ENCODE results near the gene SCFD2.

SCFD2 gene

DNA sequence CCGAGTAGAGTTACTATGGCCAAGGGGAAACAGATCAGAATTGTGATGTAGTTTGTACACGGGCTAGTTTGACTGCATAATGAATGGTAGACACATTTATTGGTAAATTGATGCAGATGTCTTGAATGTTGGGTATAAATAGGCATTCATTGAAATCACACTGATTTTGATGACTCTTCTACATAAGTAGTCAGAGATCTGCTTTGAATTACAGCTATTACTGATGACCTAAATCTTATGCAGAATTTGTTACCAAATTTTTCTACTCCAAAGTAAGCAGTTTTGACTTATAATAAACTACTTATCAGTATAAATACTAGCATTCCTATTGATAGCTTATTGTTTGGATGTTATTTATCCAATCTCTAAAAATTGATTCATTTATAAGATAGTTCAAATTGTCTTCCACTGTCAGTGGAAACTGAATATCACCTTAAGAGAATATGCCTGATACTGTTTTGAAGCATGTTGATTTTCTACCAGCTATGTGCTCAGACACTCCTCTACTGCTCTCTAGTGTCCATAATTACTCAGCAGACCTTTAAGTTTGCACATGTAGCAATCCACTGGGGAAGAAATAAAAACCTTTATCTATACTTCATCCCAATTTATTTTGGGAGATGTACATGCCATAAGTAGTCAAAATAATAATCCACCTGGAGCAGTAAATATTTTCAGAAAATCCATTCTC is 383.5 kb downstream of the SCFD2 start:
- Histone ChIP-seq H3K27me3 (ENCODE audit: insufficient read depth, low read length) (no peaks in the 10 kb centered on the region), H3K4me2 (ENCODE audit: low read length) (no peak overlapping the region), H3K27ac (ENCODE audit: low read depth, low read length, poor library complexity, severe bottlenecking) (no peak overlapping the region), H3F3A (ENCODE audit: insufficient read depth, low read length) (no peaks in the 10 kb centered on the region), H4K20me1 (ENCODE audit: insufficient read depth, low read length) (no peaks in the 10 kb centered on the region), H3K4me1 (ENCODE audit: insufficient read depth, low read length, severe bottlenecking) (no peaks in the 10 kb centered on the region), H3K9ac (ENCODE audit: low read length) (no peak overlapping the region), H3K9me2 (ENCODE audit: low read depth, low read length) (no peaks in the 10 kb centered on the region), H3K36me3 (ENCODE audit: insufficient read depth, low read length) (no peaks in the 10 kb centered on the region), H3K9me3 (ENCODE audit: low read length) (no peaks in the 10 kb centered on the region), H2AFZ (ENCODE audit: low read length) (no peak overlapping the region), H3K79me2 (ENCODE audit: insufficient read depth, low read length) (no peaks in the 10 kb centered on the region), H3K4me3 (ENCODE audit: low read depth, low read length, poor library complexity, severe bottlenecking) (no peak overlapping the region)
- TF ChIP-seq CTCF (IDR thresholded peaks at IDR 0.05; ENCODE audit: low read length): peak; percentile 65
- TF ChIP-seq EZH2 (IDR thresholded peaks at IDR 0.05; ENCODE audit: borderline replicate concordance, low read length): no peak

DNA sequence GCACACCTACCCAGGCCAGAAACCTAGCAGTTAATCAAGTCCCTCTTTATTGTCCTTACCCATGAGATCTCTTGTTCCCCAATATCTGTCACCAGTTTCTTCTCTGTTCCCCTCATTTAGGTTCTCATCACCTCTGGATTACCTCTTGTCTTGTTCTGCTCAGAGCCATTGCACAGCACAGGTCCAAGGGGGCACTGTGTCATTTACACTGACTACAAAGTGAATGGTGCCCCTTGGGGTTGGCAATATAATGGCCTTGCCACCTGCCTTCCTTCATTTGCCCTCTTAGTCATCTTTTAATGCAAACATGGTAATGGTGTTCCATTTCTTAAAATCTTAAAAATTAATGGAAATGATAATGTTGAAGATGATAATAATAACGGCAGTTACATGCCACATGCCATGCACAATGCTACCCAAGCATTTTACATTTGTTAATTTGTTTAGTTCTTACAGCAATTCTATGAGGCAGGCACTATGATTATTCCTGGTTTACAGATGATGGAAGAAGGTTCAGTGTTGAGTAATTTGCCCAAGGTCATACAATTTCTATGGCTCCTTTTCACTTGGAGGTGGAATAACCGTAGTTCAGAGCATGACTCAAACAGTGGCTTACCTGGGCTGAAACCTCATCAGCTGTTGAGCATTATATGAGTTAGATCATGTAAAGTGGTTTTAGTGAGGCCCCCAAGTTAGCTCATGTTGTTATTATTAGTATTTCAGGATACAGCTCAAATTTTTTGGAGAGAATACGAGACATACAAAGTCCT is 385.9 kb downstream of the SCFD2 start:
- Histone ChIP-seq H4K20me1 (ENCODE audit: insufficient read depth, low read length) (no peaks in the 10 kb centered on the region), H2AFZ (ENCODE audit: low read length) (no peak overlapping the region), H3K4me1 (ENCODE audit: insufficient read depth, low read length, severe bottlenecking) (no peaks in the 10 kb centered on the region), H3K79me2 (ENCODE audit: insufficient read depth, low read length) (no peaks in the 10 kb centered on the region), H3K9ac (ENCODE audit: low read length) (no peak overlapping the region), H3K27ac (ENCODE audit: low read depth, low read length, poor library complexity, severe bottlenecking) (no peak overlapping the region), H3K9me3 (ENCODE audit: low read length) (no peaks in the 10 kb centered on the region), H3K4me2 (ENCODE audit: low read length) (no peak overlapping the region), H3K9me2 (ENCODE audit: low read depth, low read length) (no peaks in the 10 kb centered on the region), H3K36me3 (ENCODE audit: insufficient read depth, low read length) (no peaks in the 10 kb centered on the region), H3F3A (ENCODE audit: insufficient read depth, low read length) (no peaks in the 10 kb centered on the region), H3K4me3 (ENCODE audit: low read depth, low read length, poor library complexity, severe bottlenecking) (no peak overlapping the region), H3K27me3 (ENCODE audit: insufficient read depth, low read length) (no peaks in the 10 kb centered on the region)
- no peak for TF ChIP-seq CTCF (IDR thresholded peaks at IDR 0.05; ENCODE audit: low read length)
- no peak for TF ChIP-seq EZH2 (IDR thresholded peaks at IDR 0.05; ENCODE audit: borderline replicate concordance, low read length)

GRCh38 chr4:52979020-52979419 is 386.8 kb downstream of the SCFD2 start:
- Histone ChIP-seq H3F3A (ENCODE audit: insufficient read depth, low read length) (no peaks in the 10 kb centered on the region), H3K27me3 (ENCODE audit: insufficient read depth, low read length) (no peaks in the 10 kb centered on the region), H2AFZ (ENCODE audit: low read length) (no peak overlapping the region), H4K20me1 (ENCODE audit: insufficient read depth, low read length) (no peaks in the 10 kb centered on the region), H3K9me2 (ENCODE audit: low read depth, low read length) (no peaks in the 10 kb centered on the region), H3K4me1 (ENCODE audit: insufficient read depth, low read length, severe bottlenecking) (no peaks in the 10 kb centered on the region), H3K79me2 (ENCODE audit: insufficient read depth, low read length) (no peaks in the 10 kb centered on the region), H3K36me3 (ENCODE audit: insufficient read depth, low read length) (no peaks in the 10 kb centered on the region), H3K9ac (ENCODE audit: low read length) (no peak overlapping the region), H3K4me3 (ENCODE audit: low read depth, low read length, poor library complexity, severe bottlenecking) (no peak overlapping the region), H3K9me3 (ENCODE audit: low read length) (no peaks in the 10 kb centered on the region), H3K4me2 (ENCODE audit: low read length) (no peak overlapping the region), H3K27ac (ENCODE audit: low read depth, low read length, poor library complexity, severe bottlenecking) (no peak overlapping the region)
- TF ChIP-seq CTCF (IDR thresholded peaks at IDR 0.05; ENCODE audit: low read length): no peak
- TF ChIP-seq EZH2 (IDR thresholded peaks at IDR 0.05; ENCODE audit: borderline replicate concordance, low read length): no peak
